K562 (cell line): ENCODE results near the gene ECT2L. TPM values are rescaled to one million over a fixed set of nuclear protein-coding genes. Genes with fewer than 3 reads are reported as not detected.

Experiments
- ATAC-seq: fragments of 200-7000 bp; cut with Tn5 transposase; 3 replicates; pipeline ENCODE4 v1.9.1; 2020; ENCODE audit warnings: moderate library complexity
- BruUV-seq: library from RNA; stranded (reverse); fragments of 400-500 nt; replicated peaks from 2 replicates; lab custom pipeline; 2021; lab: Mats Ljungman, UMichigan
- CTCF ChIA-PET: fragments of 300-600 bp; formaldehyde crosslinking; extraction: SDS; loops from one replicate; lab custom pipeline; 2021; ENCODE audit warnings: low intra/inter-chr PET ratio; lab: Yijun Ruan, JAX
- POLR2A ChIA-PET: fragments of 300-600, 350-650 bp; sonication (Branson Sonifier 250); formaldehyde crosslinking; extraction: SDS; loops from one replicate; lab custom pipeline; 2021; ENCODE audit warnings: antibody characterized with exemption, inconsistent platforms; lab: Yijun Ruan, JAX
- DNase-seq, 4 experiments: peaks; one replicate each; pipeline versions ENCODE4 v3.0.0 to v3.0.0-alpha.2; 2011 to 2018; ENCODE audit warnings: low spot score in 3 of 4, mixed read lengths in 3 of 4; ENCODE audit errors: extremely low read depth in 1 of 4
- FAIRE-seq: peaks from 2 replicates; lab custom pipeline; 2011; peaks lifted over from hg19 to GRCh38; lab: Jason Lieb, UNC
- H2AFZ ChIP-seq: 2 replicates; pipeline ENCODE4 v1.6.0; 2011; ENCODE audit warnings: low read depth, low read length, control low read depth, inconsistent platforms
- H3K27ac ChIP-seq: fragments of 200-600 bp; 3 replicates; pipeline ENCODE4 v1.8.0; 2011; ENCODE audit warnings: low read depth, mild to moderate bottlenecking, control low read depth, inconsistent platforms, low read length, moderate library complexity, mixed read lengths; ENCODE audit errors: extremely low read depth
- H3K27me3 ChIP-seq, 2 experiments: fragments of 300-600 bp in 1 of 2; 2 replicates in 1 of 2; 3 replicates in 1 of 2; pipeline versions ENCODE4 v1.6.0 to v1.8.0; 2011; ENCODE audit warnings: inconsistent platforms in 2 of 2, low read length in 2 of 2, mild to moderate bottlenecking in 1 of 2, mixed read lengths in 1 of 2, moderate library complexity in 1 of 2; ENCODE audit not compliant: control insufficient read depth in 2 of 2, insufficient read depth in 2 of 2
- H3K36me3 ChIP-seq: fragments of 300-600 bp; 3 replicates; pipeline ENCODE4 v1.8.0; 2011; ENCODE audit warnings: mild to moderate bottlenecking, low read length, inconsistent platforms; ENCODE audit not compliant: control insufficient read depth, insufficient read depth
- H3K4me1 ChIP-seq, 2 experiments: fragments of 200-600 bp in 1 of 2; replicated peaks in 1 of 2; 2 replicates in 1 of 2; 3 replicates in 1 of 2; pipeline versions ENCODE4 v1.5.1 to v1.8.0; 2011; ENCODE audit warnings: inconsistent platforms in 2 of 2, low read length in 2 of 2, mild to moderate bottlenecking in 1 of 2, mixed read lengths in 1 of 2, moderate library complexity in 1 of 2; ENCODE audit not compliant: control insufficient read depth in 2 of 2, insufficient read depth in 2 of 2
- H3K4me2 ChIP-seq: 2 replicates; pipeline ENCODE4 v1.6.1; 2011; ENCODE audit warnings: low read length, control low read depth, inconsistent platforms, mixed read lengths; ENCODE audit not compliant: insufficient read depth
- H3K4me3 ChIP-seq: fragments of 200-600 bp; sonication (generic), shearing (Covaris generic); 2 replicates; pipeline ENCODE4 v1.5.1; 2016; ENCODE audit warnings: control low read depth, inconsistent platforms
- H3K79me2 ChIP-seq: fragments of 200-600 bp; 3 replicates; pipeline ENCODE4 v1.8.0; 2011; ENCODE audit warnings: low read length, inconsistent platforms; ENCODE audit not compliant: control insufficient read depth, insufficient read depth
- H3K9ac ChIP-seq, 2 experiments: 2 replicates each; pipeline versions ENCODE4 v1.6.0 to v1.6.1; 2011; ENCODE audit warnings: low read depth in 2 of 2, low read length in 2 of 2, control low read depth in 1 of 2, inconsistent platforms in 1 of 2, mild to moderate bottlenecking in 1 of 2, mixed read lengths in 1 of 2; ENCODE audit not compliant: insufficient read depth in 1 of 2
- H3K9me1 ChIP-seq: one replicate; pipeline ENCODE4 v1.6.0; 2011; ENCODE audit warnings: inconsistent platforms, mild to moderate bottlenecking, low read length, moderate library complexity; ENCODE audit not compliant: control insufficient read depth, insufficient read depth
- H3K9me3 ChIP-seq: replicated peaks from 2 replicates; pipeline ENCODE4 v1.5.1; 2011; ENCODE audit warnings: low read depth, low read length, inconsistent platforms; ENCODE audit not compliant: control insufficient read depth, insufficient read depth
- H4K20me1 ChIP-seq: replicated peaks from 2 replicates; pipeline ENCODE4 v1.6.1; 2011; ENCODE audit warnings: low read length, inconsistent platforms, mixed read lengths; ENCODE audit not compliant: control insufficient read depth, insufficient read depth
- CAMTA2 ChIP-seq: fragments of 250-450 bp; sonication (Bioruptor Pico); conservative IDR thresholded peaks from 2 replicates; pipeline ENCODE4 v1.5.1; 2022
- ESRRA ChIP-seq: fragments of 450-650 bp; IDR thresholded peaks from 2 replicates; pipeline ENCODE4 v1.6.1; 2014; ENCODE audit warnings: low read depth, mild to moderate bottlenecking, moderate library complexity, borderline replicate concordance
- HDAC3 ChIP-seq: fragments of 450-650 bp; IDR thresholded peaks from 2 replicates; pipeline ENCODE4 v1.6.1; 2018; ENCODE audit warnings: borderline replicate concordance, mild to moderate bottlenecking, moderate library complexity; ENCODE audit not compliant: partially characterized antibody
- NCOA1 ChIP-seq: fragments of 450-650 bp; IDR thresholded peaks from 2 replicates; pipeline ENCODE4 v1.6.1; 2016; ENCODE audit warnings: low read depth
- NEUROD1 ChIP-seq: fragments of 150-350 bp; IDR thresholded peaks from 2 replicates; pipeline ENCODE4 v1.6.1; 2014; ENCODE audit warnings: borderline replicate concordance, low read length, low read depth; ENCODE audit not compliant: partially characterized antibody
- POLR2G ChIP-seq: fragments of 200-400 bp; formaldehyde crosslinking; IDR thresholded peaks from 2 replicates; pipeline ENCODE4 v1.6.1; 2017; ENCODE audit warnings: low read depth, mild to moderate bottlenecking, antibody characterized with exemption, low read length, moderate library complexity
- RHOXF2B ChIP-seq: fragments of 250-450 bp; sonication (Bioruptor Pico); conservative IDR thresholded peaks from 2 replicates; pipeline ENCODE4 v1.5.1; 2021
- WGBS: fragments of 100-300 bp; shearing (Covaris generic); methylation state at CpG from one replicate; pipeline ENCODE4 v1.1.6; 2016; ENCODE audit warnings: low coverage, mixed read lengths; ENCODE audit not compliant: insufficient coverage; ENCODE audit errors: missing lambda C conversion rate; 5-methylcytosine and 5-hydroxymethylcytosine counted together
- in situ Hi-C: fragments of 300-500 bp; cut with MboI; formaldehyde crosslinking; loops from 4 replicates; pipeline ENCODE4 v1.15.0; 2018; ENCODE audit warnings: inconsistent platforms, mixed read lengths
- intact Hi-C: fragments of 100-400 bp; cut with micrococcal nuclease; formaldehyde crosslinking; loops from 2 replicates; pipeline ENCODE4 v1.14.2; 2022
- polyA plus RNA-seq, 8 experiments: library from polyadenylated mRNA; depleted of rRNA in 4 of 8; stranded (reverse) in 5 of 8; unstranded in 3 of 8; fragments of >200 nt; fragmentation: Nextera tagmentation in 2 of 8; fragmentation: Illumina TruSeq in 1 of 8; extraction: Ambion mirVana in 2 of 8; extraction: Trizol in 1 of 8; gene quantifications; 2 replicates each; pipeline versions ENCODE4 v1.2.1 to v1.2.3, GENCODE V29; 2011 to 2014; ENCODE audit warnings: inconsistent platforms in 1 of 8, missing spikeins in 1 of 8
- total RNA-seq, 7 experiments: library from RNA; depleted of rRNA in 6 of 7; stranded (reverse); fragments of >200 nt in 6 of 7; fragmentation: Illumina TruSeq in 2 of 7; extraction: Trizol in 2 of 7; gene quantifications; 2 replicates each; pipeline versions ENCODE4 v1.2.1 to v1.2.3, GENCODE V29; 2011 to 2021; ENCODE audit warnings: low replicate concordance in 1 of 7
- TF ChIP-seq, protein P1 (sequence below): fragments of 450-650 bp; IDR thresholded peaks from 2 replicates; pipeline ENCODE4 v1.6.1; 2014; ENCODE audit warnings: low read depth, mild to moderate bottlenecking, moderate library complexity, borderline replicate concordance
- TF ChIP-seq, protein P2 (sequence below): fragments of 450-650 bp; IDR thresholded peaks from 2 replicates; pipeline ENCODE4 v1.6.1; 2018; ENCODE audit warnings: mild to moderate bottlenecking, low read depth; ENCODE audit not compliant: partially characterized antibody
- TF ChIP-seq, protein P3 (sequence below): fragments of 250-450 bp; sonication (Bioruptor Pico); IDR thresholded peaks from 2 replicates; pipeline ENCODE4 v1.5.1; 2021; ENCODE audit warnings: mild to moderate bottlenecking
- TF ChIP-seq, protein P4 (sequence below): sonication (generic); formaldehyde crosslinking; IDR thresholded peaks from 2 replicates; pipeline ENCODE4 v1.8.1; 2023; ENCODE audit warnings: mild to moderate bottlenecking, missing genetic modification reagents

The ECT2L gene
- total and polyA plus RNA-seq, 9 of the 15 experiments (the other 6 are each of a cell fraction or from before 2014, with no cell fraction given), result 0.03 to 0.04 TPM; not detected in 7

DNA sequence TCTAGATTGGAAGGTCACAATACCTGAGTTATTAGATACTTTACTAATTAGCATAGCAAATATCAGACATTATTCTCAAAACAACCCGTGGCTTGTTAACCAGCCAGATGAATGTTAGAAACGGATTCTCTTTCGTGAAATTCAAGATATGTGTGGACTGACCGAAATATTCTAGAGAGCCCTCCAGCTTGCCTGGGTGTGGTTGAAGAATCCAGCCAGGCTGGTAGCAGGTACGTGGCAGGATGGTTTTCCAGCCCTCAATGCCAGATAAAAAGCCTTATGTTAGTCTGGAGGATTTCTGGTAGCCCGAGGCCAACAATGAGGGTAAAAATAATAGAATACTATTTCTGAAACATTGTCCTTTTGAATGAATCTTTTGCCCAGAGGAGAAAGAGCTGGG is 19.3 kb downstream of the ECT2L start:
- no peak overlapping the region for H3K4me3 ChIP-seq
- ChIA-PET POLR2A (no interaction called here), CTCF (interaction anchor here (1.0 to 2.3 kb wide), 2 partner anchors 549 to 1180 kb away, joined by 3 to 19 read pairs; no protein-coding TSS in a partner anchor)

More for the DNA sequence above, 19.3 kb downstream of the ECT2L start:
- TF ChIP-seq, protein P1, sequence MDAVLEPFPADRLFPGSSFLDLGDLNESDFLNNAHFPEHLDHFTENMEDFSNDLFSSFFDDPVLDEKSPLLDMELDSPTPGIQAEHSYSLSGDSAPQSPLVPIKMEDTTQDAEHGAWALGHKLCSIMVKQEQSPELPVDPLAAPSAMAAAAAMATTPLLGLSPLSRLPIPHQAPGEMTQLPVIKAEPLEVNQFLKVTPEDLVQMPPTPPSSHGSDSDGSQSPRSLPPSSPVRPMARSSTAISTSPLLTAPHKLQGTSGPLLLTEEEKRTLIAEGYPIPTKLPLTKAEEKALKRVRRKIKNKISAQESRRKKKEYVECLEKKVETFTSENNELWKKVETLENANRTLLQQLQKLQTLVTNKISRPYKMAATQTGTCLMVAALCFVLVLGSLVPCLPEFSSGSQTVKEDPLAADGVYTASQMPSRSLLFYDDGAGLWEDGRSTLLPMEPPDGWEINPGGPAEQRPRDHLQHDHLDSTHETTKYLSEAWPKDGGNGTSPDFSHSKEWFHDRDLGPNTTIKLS, result no peak
- TF ChIP-seq CAMTA2 (CRISPR knock-in tag), result no peak
- TF ChIP-seq RHOXF2B (CRISPR knock-in tag), result no peak
- no peak for TF ChIP-seq NCOA1
- TF ChIP-seq, protein P2, sequence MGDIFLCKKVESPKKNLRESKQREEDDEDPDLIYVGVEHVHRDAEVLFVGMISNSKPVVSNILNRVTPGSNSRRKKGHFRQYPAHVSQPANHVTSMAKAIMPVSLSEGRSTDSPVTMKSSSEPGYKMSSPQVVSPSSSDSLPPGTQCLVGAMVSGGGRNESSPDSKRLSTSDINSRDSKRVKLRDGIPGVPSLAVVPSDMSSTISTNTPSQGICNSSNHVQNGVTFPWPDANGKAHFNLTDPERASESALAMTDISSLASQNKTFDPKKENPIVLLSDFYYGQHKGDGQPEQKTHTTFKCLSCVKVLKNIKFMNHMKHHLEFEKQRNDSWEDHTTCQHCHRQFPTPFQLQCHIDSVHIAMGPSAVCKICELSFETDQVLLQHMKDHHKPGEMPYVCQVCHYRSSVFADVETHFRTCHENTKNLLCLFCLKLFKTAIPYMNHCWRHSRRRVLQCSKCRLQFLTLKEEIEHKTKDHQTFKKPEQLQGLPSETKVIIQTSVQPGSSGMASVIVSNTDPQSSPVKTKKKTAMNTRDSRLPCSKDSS, result no peak
- no peak for TF ChIP-seq HDAC3
- TF ChIP-seq, protein P3, sequence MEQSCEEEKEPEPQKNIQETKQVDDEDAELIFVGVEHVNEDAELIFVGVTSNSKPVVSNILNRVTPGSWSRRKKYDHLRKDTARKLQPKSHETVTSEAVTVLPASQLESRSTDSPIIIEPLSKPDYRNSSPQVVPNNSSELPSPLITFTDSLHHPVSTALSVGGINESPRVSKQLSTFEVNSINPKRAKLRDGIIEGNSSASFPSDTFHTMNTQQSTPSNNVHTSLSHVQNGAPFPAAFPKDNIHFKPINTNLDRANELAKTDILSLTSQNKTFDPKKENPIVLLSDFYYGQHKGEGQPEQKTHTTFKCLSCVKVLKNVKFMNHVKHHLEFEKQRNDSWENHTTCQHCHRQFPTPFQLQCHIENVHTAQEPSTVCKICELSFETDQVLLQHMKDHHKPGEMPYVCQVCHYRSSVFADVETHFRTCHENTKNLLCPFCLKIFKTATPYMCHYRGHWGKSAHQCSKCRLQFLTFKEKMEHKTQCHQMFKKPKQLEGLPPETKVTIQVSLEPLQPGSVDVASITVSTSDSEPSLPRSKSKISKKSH, result no peak
- no peak for TF ChIP-seq POLR2G
- TF ChIP-seq NEUROD1, result no peak
- TF ChIP-seq, protein P4, sequence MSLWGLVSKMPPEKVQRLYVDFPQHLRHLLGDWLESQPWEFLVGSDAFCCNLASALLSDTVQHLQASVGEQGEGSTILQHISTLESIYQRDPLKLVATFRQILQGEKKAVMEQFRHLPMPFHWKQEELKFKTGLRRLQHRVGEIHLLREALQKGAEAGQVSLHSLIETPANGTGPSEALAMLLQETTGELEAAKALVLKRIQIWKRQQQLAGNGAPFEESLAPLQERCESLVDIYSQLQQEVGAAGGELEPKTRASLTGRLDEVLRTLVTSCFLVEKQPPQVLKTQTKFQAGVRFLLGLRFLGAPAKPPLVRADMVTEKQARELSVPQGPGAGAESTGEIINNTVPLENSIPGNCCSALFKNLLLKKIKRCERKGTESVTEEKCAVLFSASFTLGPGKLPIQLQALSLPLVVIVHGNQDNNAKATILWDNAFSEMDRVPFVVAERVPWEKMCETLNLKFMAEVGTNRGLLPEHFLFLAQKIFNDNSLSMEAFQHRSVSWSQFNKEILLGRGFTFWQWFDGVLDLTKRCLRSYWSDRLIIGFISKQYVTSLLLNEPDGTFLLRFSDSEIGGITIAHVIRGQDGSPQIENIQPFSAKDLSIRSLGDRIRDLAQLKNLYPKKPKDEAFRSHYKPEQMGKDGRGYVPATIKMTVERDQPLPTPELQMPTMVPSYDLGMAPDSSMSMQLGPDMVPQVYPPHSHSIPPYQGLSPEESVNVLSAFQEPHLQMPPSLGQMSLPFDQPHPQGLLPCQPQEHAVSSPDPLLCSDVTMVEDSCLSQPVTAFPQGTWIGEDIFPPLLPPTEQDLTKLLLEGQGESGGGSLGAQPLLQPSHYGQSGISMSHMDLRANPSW (CRISPR knock-in tag), result no peak
- TF ChIP-seq ESRRA, result no peak
- BruUV-seq, result no TSS peak
- DNase-seq, result no peak
- Histone ChIP-seq H3K9me3 (no peaks in the 10 kb centered on the region), H3K27ac (no peak overlapping the region), H3K9ac (no peak overlapping the region), H3K4me2 (no peak overlapping the region), H3K4me1 (no peaks in the 10 kb centered on the region), H3K36me3 (no peaks in the 10 kb centered on the region), H4K20me1 (no peaks in the 10 kb centered on the region), H2AFZ (no peak overlapping the region), H3K27me3 (peaks cover 24 to 35% of the 10 kb centered on the region in 2 experiments), H3K9me1 (no peaks in the 10 kb centered on the region), H3K79me2 (no peaks in the 10 kb centered on the region)
- 2% methylated on average over 6 of the region's 6 CpGs for WGBS
- FAIRE-seq, result no peak
- no peak for ATAC-seq
- intact Hi-C loops (no loop called here), in situ Hi-C loops (loop anchor here (5.0 to 10.0 kb wide), 3 partner anchors 172 to 542 kb away; partner anchors contain the start of gene REPS1)
